Testis (tissue), 2 donors: ENCODE measurements around the gene PIP4K2B.

Experiments used
- CTCF ChIP-seq, 3 experiments: fragments of 450-650 bp in 2 of 3; fragments of 200-600 bp in 1 of 3; sonication (generic) in 1 of 3; IDR thresholded peaks; one replicate each; pipeline ENCODE4 v1.5.1; 2016 to 2019; ENCODE audit warnings: antibody characterized with exemption in 3 of 3, mild to moderate bottlenecking in 2 of 3, moderate library complexity in 1 of 3
- POLR2A ChIP-seq: fragments of 450-650 bp; IDR thresholded peaks from one replicate; pipeline ENCODE4 v1.6.1; 2017; ENCODE audit warnings: antibody characterized with exemption, mild to moderate bottlenecking, moderate library complexity

GRCh38 chr17:38786372-38786771, 13.0 kb downstream of the PIP4K2B start:
- TF ChIP-seq CTCF (IDR thresholded peaks at IDR 0.05) (no peak), POLR2A (no peak)
